Superior temporal gyrus (tissue), 1 donor: ENCODE measurements around the gene ST3GAL3.

Source experiments
- DNase-seq: peaks from one replicate; pipeline ENCODE4 v3.0.0-alpha.2; 2016; ENCODE audit errors: extremely low spot score

ST3GAL3 gene

GRCh38 chr1:43980255-43981134, 273.2 kb downstream of the ST3GAL3 start:
- no peak for DNase-seq
